ENCODE results near the gene TSC22D4. TPM values are rescaled to one million over a fixed set of nuclear protein-coding genes. Genes with fewer than 3 reads are reported as not detected.

Gene TSC22D4
- total and polyA plus RNA-seq, 9 of the 15 experiments (the other 6 are each of a cell fraction or from before 2014, with no cell fraction given), result 0.37 to 107 (median 28.7) TPM

DNA sequence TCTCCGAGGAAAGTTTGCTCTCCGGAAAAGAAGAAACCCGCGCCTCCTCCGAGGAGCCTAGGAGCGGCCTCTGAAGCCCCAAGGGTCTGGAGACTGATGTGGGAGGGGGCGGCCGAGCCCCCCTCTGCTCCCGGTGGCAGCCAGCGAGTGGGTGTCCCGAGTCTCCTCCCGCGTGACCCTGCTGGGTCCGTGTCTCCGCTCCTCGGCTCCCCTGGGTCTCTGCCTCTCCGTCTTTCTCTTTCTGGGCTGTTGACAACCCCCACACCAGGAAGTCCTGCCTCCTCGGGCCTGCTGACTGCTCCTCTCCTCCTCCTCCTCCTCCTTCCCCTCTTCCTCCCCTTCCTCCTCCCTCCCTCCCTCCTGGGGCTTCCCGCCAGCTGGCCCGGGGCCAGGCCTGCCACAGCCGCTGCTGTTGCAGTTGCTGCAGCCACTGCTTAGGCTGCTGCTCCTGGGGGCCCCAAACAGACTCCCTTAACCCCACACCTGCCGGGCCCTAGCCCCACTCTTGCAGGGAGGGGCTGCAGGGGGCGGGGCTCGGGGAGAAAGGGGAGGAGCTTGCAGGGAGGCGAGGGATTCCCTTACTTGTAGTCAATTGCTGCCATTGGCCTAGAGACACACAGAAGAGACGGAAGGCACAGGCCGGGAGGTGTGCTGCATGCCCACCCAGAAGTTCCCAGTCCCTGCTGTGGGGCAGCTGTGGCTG, at the start of gene TSC22D4 (continued):
- TF ChIP-seq CREM (IDR thresholded peaks at IDR 0.05; ENCODE audit: low read depth) (peak; percentile 56; the same call in 1 of the 2 replicates), YY1 (IDR thresholded peaks at IDR 0.05; ENCODE audit: borderline replicate concordance in 1 of 3, control insufficient read depth in 1 of 3, extremely low read depth in 1 of 3, insufficient read depth in 3 of 3, insufficient read length in 1 of 3, insufficient replicate concordance in 2 of 3, low read depth in 1 of 3, low read length in 2 of 3) (peak in 2 of 3 experiments; percentile 27 to 43), NEUROD1 (IDR thresholded peaks at IDR 0.05; ENCODE audit: borderline replicate concordance, low read depth, low read length, partially characterized antibody) (peak; percentile 47), ZNF175 (CRISPR knock-in tag; IDR thresholded peaks at IDR 0.05; ENCODE audit: low read depth) (no peak), BCOR (IDR thresholded peaks at IDR 0.05) (peak; percentile 89), ZNF699 (CRISPR knock-in tag; IDR thresholded peaks at IDR 0.05; ENCODE audit: insufficient replicate concordance) (no peak), CBX8 (IDR thresholded peaks at IDR 0.05; ENCODE audit: borderline replicate concordance, extremely low read depth, low read depth, low read length, poor library complexity, severe bottlenecking) (no peak), TAF15 (IDR thresholded peaks at IDR 0.05; ENCODE audit: low read depth, low read length) (no peak), TAL1 (IDR thresholded peaks at IDR 0.05) (peak; percentile 47), POLR2B (IDR thresholded peaks at IDR 0.05; ENCODE audit: low read depth, partially characterized antibody) (peak; percentile 91), ZNF444 (CRISPR knock-in tag; IDR thresholded peaks at IDR 0.05) (no peak), RBM25 (IDR thresholded peaks at IDR 0.05; ENCODE audit: low read depth, low read length, severe bottlenecking) (no peak), GATAD2A (IDR thresholded peaks at IDR 0.05) (peak; percentile 92), CREBBP (IDR thresholded peaks at IDR 0.05; ENCODE audit: low read depth, low read length) (no peak)
- TF ChIP-seq, protein P1, sequence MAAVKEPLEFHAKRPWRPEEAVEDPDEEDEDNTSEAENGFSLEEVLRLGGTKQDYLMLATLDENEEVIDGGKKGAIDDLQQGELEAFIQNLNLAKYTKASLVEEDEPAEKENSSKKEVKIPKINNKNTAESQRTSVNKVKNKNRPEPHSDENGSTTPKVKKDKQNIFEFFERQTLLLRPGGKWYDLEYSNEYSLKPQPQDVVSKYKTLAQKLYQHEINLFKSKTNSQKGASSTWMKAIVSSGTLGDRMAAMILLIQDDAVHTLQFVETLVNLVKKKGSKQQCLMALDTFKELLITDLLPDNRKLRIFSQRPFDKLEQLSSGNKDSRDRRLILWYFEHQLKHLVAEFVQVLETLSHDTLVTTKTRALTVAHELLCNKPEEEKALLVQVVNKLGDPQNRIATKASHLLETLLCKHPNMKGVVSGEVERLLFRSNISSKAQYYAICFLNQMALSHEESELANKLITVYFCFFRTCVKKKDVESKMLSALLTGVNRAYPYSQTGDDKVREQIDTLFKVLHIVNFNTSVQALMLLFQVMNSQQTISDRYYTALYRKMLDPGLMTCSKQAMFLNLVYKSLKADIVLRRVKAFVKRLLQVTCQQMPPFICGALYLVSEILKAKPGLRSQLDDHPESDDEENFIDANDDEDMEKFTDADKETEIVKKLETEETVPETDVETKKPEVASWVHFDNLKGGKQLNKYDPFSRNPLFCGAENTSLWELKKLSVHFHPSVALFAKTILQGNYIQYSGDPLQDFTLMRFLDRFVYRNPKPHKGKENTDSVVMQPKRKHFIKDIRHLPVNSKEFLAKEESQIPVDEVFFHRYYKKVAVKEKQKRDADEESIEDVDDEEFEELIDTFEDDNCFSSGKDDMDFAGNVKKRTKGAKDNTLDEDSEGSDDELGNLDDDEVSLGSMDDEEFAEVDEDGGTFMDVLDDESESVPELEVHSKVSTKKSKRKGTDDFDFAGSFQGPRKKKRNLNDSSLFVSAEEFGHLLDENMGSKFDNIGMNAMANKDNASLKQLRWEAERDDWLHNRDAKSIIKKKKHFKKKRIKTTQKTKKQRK (IDR thresholded peaks at IDR 0.05; ENCODE audit: borderline replicate concordance, low read depth, low read length), result no peak
- TF ChIP-seq, protein P2, sequence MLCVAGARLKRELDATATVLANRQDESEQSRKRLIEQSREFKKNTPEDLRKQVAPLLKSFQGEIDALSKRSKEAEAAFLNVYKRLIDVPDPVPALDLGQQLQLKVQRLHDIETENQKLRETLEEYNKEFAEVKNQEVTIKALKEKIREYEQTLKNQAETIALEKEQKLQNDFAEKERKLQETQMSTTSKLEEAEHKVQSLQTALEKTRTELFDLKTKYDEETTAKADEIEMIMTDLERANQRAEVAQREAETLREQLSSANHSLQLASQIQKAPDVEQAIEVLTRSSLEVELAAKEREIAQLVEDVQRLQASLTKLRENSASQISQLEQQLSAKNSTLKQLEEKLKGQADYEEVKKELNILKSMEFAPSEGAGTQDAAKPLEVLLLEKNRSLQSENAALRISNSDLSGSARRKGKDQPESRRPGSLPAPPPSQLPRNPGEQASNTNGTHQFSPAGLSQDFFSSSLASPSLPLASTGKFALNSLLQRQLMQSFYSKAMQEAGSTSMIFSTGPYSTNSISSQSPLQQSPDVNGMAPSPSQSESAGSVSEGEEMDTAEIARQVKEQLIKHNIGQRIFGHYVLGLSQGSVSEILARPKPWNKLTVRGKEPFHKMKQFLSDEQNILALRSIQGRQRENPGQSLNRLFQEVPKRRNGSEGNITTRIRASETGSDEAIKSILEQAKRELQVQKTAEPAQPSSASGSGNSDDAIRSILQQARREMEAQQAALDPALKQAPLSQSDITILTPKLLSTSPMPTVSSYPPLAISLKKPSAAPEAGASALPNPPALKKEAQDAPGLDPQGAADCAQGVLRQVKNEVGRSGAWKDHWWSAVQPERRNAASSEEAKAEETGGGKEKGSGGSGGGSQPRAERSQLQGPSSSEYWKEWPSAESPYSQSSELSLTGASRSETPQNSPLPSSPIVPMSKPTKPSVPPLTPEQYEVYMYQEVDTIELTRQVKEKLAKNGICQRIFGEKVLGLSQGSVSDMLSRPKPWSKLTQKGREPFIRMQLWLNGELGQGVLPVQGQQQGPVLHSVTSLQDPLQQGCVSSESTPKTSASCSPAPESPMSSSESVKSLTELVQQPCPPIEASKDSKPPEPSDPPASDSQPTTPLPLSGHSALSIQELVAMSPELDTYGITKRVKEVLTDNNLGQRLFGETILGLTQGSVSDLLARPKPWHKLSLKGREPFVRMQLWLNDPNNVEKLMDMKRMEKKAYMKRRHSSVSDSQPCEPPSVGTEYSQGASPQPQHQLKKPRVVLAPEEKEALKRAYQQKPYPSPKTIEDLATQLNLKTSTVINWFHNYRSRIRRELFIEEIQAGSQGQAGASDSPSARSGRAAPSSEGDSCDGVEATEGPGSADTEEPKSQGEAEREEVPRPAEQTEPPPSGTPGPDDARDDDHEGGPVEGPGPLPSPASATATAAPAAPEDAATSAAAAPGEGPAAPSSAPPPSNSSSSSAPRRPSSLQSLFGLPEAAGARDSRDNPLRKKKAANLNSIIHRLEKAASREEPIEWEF (CRISPR knock-in tag; IDR thresholded peaks at IDR 0.05), result no peak
- TF ChIP-seq, protein P3, sequence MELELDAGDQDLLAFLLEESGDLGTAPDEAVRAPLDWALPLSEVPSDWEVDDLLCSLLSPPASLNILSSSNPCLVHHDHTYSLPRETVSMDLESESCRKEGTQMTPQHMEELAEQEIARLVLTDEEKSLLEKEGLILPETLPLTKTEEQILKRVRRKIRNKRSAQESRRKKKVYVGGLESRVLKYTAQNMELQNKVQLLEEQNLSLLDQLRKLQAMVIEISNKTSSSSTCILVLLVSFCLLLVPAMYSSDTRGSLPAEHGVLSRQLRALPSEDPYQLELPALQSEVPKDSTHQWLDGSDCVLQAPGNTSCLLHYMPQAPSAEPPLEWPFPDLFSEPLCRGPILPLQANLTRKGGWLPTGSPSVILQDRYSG (tag; conservative IDR thresholded peaks at IDR 0.05; ENCODE audit: low read depth), result no peak

Measured in K562 (cell line).